ENCODE measurements around the gene TDRD6.

The TDRD6 gene

DNA sequence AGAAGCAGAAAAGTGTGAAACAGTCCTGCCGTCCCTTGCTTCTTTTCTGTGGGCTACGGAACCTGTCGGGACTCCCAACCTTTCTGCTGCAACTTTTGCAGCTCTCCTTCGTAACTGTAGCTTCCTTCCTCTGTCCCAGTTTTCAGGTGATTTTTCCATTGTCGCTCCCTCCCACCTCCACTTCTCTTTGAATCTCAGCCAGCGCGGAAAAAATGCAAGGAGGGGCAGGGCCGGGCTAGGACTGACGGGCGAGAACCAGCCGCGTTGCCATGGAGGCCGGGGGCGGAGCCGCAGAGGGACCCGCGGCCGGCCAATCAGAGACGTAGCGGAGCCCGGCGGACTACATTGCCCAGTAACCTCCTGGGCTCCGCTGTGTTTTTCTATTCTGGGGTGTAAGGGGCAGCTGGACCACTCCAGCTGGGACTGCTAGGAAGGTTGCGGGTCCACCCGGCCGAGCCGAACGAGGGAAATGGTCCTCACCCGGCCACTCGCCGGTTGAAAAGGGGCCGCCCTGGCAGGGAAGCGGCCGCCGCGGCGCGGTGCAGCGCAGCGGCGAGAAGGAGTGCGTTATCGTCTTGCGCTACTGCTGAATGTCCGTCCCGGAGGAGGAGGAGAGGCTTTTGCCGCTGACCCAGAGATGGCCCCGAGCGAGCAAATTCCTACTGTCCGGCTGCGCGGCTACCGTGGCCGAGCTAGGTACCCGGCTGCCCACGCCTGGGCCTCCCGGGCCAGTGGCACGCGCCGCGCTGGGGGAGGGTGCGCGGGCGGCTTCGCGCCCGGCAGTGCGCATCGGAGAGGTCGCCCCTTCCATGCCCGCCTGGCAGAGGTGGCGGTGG lies 34.9 kb upstream of the TDRD6 start, which contains the start of the genes CYP39A1 and SLC25A27:
CYP39A1 (minus strand) TSS at position 216 of the 836 bp plus-strand sequence. CDS start 236 bp downstream, outside the sequence.
SLC25A27 (plus strand) TSS at position 373 of the 836 bp plus-strand sequence; CDS start at position 591, 218 bp downstream.
- H3K79me2 ChIP-seq (ENCODE audit: low read length), result no peaks in the 10 kb centered on the region

DNA sequence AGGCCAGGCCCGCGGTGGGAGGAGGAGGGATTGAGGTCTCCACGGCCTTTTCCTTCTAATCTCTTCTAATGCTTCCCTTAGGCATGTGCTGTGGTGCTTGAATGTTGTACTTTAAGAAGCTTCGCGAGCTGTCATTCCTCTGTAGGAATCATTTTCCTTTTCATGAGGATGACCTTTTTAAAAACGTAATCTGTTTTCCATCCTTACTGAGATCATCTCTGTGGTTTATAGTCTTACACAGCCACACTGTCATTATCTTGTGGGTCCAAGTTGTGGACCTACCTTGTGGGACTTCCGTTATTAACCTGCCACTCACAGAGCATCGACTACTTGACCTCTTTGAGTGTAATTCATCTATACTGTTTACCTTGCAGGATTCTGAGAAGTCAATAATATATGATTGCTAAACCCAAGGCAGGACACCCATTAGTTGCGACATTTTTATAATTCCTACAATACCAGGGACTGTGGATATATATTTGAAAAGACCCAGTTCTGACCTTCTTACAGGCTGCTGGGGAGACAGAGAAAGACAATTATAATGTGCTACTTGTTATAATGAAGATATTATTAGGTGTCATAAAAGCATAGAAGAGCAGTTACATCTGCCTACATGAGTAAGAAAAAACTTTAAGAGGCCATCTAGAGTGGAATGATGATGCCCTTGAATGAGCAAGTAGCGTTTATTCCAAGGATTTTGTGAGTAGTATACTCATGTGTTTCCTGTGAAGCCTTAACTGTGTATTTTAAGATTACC lies 34.1 kb upstream of the TDRD6 start:
- Histone ChIP-seq H3K27me3 (ENCODE audit: low read depth, low read length) (no peaks in the 10 kb centered on the region), H3K79me2 (ENCODE audit: low read length) (no peaks in the 10 kb centered on the region), H3K4me1 (ENCODE audit: low read length) (0 out of 2 replicates have a peak, but pooled peaks cover 4% of the 10 kb centered on the region), H2AFZ (ENCODE audit: low read depth, low read length) (no peak overlapping the region; the same call in 1 of the 2 replicates), H3K4me2 (ENCODE audit: low read length) (peak overlapping the region; percentile 68; the same call in 1 of the 2 replicates), H4K20me1 (ENCODE audit: insufficient read depth, low read length) (no peaks in the 10 kb centered on the region), H3K9me3 (ENCODE audit: insufficient read depth, low read length) (no peaks in the 10 kb centered on the region), H3K9ac (ENCODE audit: low read length) (no peak overlapping the region), H3K36me3 (replicated peaks; ENCODE audit: low read depth, low read length) (no peaks in the 10 kb centered on the region), H3K27ac (ENCODE audit: low read length) (no peak overlapping the region), H3K4me3 (ENCODE audit: low read length) (peak overlapping the region; percentile 77)
- no peak for TF ChIP-seq EZH2phosphoT487 (IDR thresholded peaks at IDR 0.05; ENCODE audit: low read depth)
- TF ChIP-seq, protein P1, sequence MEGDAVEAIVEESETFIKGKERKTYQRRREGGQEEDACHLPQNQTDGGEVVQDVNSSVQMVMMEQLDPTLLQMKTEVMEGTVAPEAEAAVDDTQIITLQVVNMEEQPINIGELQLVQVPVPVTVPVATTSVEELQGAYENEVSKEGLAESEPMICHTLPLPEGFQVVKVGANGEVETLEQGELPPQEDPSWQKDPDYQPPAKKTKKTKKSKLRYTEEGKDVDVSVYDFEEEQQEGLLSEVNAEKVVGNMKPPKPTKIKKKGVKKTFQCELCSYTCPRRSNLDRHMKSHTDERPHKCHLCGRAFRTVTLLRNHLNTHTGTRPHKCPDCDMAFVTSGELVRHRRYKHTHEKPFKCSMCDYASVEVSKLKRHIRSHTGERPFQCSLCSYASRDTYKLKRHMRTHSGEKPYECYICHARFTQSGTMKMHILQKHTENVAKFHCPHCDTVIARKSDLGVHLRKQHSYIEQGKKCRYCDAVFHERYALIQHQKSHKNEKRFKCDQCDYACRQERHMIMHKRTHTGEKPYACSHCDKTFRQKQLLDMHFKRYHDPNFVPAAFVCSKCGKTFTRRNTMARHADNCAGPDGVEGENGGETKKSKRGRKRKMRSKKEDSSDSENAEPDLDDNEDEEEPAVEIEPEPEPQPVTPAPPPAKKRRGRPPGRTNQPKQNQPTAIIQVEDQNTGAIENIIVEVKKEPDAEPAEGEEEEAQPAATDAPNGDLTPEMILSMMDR (IDR thresholded peaks at IDR 0.05; ENCODE audit: low read depth, low read length), result no peak

More for the DNA sequence above, 34.9 kb upstream of the TDRD6 start, which contains the start of the genes CYP39A1 and SLC25A27:
- no peaks in the 10 kb centered on the region for H3K9me3 ChIP-seq (ENCODE audit: insufficient read depth, low read length)
- TF ChIP-seq, protein P1 (IDR thresholded peaks at IDR 0.05; ENCODE audit: low read depth, low read length), result no peak
- TF ChIP-seq EZH2phosphoT487 (IDR thresholded peaks at IDR 0.05; ENCODE audit: low read depth), result no peak
- 0 out of 2 replicates have a peak, but pooled peaks cover 4% of the 10 kb centered on the region for H3K4me1 ChIP-seq (ENCODE audit: low read length)
- no peaks in the 10 kb centered on the region for H4K20me1 ChIP-seq (ENCODE audit: insufficient read depth, low read length)
- H2AFZ ChIP-seq (ENCODE audit: low read depth, low read length), result peak within 1 kb of the TSS; percentile 84
- H3K4me3 ChIP-seq (ENCODE audit: low read length), result peak within 1 kb of the TSS; percentile 77
- H3K4me2 ChIP-seq (ENCODE audit: low read length), result peak within 1 kb of the TSS; percentile 68
- H3K27ac ChIP-seq (ENCODE audit: low read length), result no peak within 1 kb of the TSS
- H3K9ac ChIP-seq (ENCODE audit: low read length), result no peak within 1 kb of the TSS
- no peaks in the 10 kb centered on the region for H3K27me3 ChIP-seq (ENCODE audit: low read depth, low read length)
- H3K36me3 ChIP-seq (replicated peaks; ENCODE audit: low read depth, low read length), result no peaks in the 10 kb centered on the region

DNA sequence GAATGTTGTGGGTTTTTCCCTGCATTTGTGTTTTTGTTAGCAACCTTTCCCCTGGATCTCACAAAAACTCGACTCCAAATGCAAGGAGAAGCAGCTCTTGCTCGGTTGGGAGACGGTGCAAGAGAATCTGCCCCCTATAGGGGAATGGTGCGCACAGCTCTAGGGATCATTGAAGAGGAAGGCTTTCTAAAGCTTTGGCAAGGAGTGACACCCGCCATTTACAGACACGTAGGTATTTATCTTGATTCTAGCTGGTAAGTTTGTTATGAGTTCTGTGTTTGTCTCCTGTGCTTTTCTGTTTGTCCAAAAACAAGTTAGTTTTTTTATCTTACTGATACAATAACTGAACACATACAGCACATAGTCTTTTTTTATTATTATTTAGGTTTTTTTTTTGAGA lies 31.9 kb upstream of the TDRD6 start:
- Histone ChIP-seq H3K4me3 (ENCODE audit: low read length) (no peak overlapping the region), H3K79me2 (ENCODE audit: low read length) (no peaks in the 10 kb centered on the region), H3K4me1 (ENCODE audit: low read length) (0 out of 2 replicates have a peak, but pooled peaks cover 4% of the 10 kb centered on the region), H3K36me3 (replicated peaks; ENCODE audit: low read depth, low read length) (no peaks in the 10 kb centered on the region), H4K20me1 (ENCODE audit: insufficient read depth, low read length) (no peaks in the 10 kb centered on the region), H3K27ac (ENCODE audit: low read length) (no peak overlapping the region), H3K4me2 (ENCODE audit: low read length) (no peak overlapping the region), H3K9me3 (ENCODE audit: insufficient read depth, low read length) (no peaks in the 10 kb centered on the region), H2AFZ (ENCODE audit: low read depth, low read length) (no peak overlapping the region), H3K27me3 (ENCODE audit: low read depth, low read length) (no peaks in the 10 kb centered on the region), H3K9ac (ENCODE audit: low read length) (no peak overlapping the region)
- TF ChIP-seq, protein P1 (IDR thresholded peaks at IDR 0.05; ENCODE audit: low read depth, low read length), result no peak
- no peak for TF ChIP-seq EZH2phosphoT487 (IDR thresholded peaks at IDR 0.05; ENCODE audit: low read depth)

DNA sequence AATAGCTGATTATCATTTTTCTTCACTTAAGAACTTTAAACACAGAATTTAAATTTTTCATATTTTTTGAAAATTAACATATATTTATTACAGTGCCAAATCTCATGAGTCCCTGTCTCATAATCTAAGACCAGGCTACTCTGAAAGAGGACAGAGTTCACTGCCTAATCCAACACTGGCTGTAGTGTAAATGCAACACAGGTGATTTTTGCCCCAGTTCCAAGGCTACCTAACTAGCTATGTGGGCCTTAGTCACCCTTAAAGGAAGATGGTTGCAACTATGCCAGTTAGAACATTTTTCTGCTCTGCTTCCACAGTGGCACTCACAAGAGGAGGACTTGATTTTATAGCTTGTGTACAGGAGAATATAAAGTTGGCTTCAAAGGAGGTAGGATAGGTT lies 30.0 kb upstream of the TDRD6 start:
- Histone ChIP-seq H3K4me2 (ENCODE audit: low read length) (no peak overlapping the region), H3K9ac (ENCODE audit: low read length) (no peak overlapping the region), H3K27ac (ENCODE audit: low read length) (no peak overlapping the region), H3K4me3 (ENCODE audit: low read length) (no peak overlapping the region), H3K4me1 (ENCODE audit: low read length) (no peaks in the 10 kb centered on the region), H2AFZ (ENCODE audit: low read depth, low read length) (no peak overlapping the region), H3K27me3 (ENCODE audit: low read depth, low read length) (no peaks in the 10 kb centered on the region), H3K36me3 (replicated peaks; ENCODE audit: low read depth, low read length) (no peaks in the 10 kb centered on the region), H4K20me1 (ENCODE audit: insufficient read depth, low read length) (no peaks in the 10 kb centered on the region), H3K79me2 (ENCODE audit: low read length) (no peaks in the 10 kb centered on the region), H3K9me3 (ENCODE audit: insufficient read depth, low read length) (no peaks in the 10 kb centered on the region)
- TF ChIP-seq, protein P1 (IDR thresholded peaks at IDR 0.05; ENCODE audit: low read depth, low read length), result no peak
- TF ChIP-seq EZH2phosphoT487 (IDR thresholded peaks at IDR 0.05; ENCODE audit: low read depth), result no peak
